ENCODE results near the gene ADGRA1.

DNA sequence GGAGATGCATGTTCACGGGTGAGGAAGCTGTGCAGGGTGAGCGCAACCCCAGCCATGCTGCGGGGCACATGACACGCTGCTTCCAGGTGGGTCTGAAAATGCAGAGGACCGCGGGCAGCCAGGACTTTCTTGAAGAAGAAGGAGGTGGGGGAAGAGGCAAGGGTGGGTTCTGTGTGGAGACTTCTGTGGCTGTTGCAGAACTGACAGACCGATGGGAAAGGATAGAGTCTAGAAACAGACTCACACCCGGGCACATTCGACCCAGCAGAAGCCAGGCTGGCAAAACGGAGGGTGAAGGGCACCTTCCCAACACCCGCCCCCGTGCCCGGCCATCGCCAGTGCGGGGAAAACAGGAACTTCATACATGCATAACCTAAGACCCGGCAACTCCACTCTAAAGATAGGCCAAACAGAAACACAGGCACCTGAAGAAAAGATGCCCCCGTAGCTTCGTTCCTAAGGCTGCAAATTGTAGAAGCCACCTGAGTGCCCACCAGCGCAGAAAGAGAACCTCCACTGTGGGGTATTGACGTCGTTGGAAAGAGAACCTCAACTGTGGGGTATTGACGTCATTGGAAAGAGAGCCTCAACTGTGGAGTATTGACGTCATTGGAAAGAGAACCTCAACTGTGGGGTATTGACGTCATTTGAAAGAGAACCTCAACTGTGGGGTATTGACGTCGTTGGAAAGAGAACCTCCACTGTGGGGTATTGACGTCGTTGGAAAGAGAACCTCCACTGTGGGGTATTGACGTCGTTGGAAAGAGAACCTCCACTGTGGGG, 67.5 kb downstream of the ADGRA1 start:
- TF ChIP-seq, protein P1, sequence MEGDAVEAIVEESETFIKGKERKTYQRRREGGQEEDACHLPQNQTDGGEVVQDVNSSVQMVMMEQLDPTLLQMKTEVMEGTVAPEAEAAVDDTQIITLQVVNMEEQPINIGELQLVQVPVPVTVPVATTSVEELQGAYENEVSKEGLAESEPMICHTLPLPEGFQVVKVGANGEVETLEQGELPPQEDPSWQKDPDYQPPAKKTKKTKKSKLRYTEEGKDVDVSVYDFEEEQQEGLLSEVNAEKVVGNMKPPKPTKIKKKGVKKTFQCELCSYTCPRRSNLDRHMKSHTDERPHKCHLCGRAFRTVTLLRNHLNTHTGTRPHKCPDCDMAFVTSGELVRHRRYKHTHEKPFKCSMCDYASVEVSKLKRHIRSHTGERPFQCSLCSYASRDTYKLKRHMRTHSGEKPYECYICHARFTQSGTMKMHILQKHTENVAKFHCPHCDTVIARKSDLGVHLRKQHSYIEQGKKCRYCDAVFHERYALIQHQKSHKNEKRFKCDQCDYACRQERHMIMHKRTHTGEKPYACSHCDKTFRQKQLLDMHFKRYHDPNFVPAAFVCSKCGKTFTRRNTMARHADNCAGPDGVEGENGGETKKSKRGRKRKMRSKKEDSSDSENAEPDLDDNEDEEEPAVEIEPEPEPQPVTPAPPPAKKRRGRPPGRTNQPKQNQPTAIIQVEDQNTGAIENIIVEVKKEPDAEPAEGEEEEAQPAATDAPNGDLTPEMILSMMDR (conservative IDR thresholded peaks at IDR 0.05; ENCODE audit: low read depth in 2 of 2): no peak
- TF ChIP-seq JUNB (IDR thresholded peaks at IDR 0.05; ENCODE audit: unreplicated experiment): no peak
- no peak for TF ChIP-seq EZH2 (IDR thresholded peaks at IDR 0.05; ENCODE audit: low read depth, unreplicated experiment)
- no peak for TF ChIP-seq EZH2phosphoT487 (IDR thresholded peaks at IDR 0.05; ENCODE audit: unreplicated experiment)
- TF ChIP-seq, protein P2, sequence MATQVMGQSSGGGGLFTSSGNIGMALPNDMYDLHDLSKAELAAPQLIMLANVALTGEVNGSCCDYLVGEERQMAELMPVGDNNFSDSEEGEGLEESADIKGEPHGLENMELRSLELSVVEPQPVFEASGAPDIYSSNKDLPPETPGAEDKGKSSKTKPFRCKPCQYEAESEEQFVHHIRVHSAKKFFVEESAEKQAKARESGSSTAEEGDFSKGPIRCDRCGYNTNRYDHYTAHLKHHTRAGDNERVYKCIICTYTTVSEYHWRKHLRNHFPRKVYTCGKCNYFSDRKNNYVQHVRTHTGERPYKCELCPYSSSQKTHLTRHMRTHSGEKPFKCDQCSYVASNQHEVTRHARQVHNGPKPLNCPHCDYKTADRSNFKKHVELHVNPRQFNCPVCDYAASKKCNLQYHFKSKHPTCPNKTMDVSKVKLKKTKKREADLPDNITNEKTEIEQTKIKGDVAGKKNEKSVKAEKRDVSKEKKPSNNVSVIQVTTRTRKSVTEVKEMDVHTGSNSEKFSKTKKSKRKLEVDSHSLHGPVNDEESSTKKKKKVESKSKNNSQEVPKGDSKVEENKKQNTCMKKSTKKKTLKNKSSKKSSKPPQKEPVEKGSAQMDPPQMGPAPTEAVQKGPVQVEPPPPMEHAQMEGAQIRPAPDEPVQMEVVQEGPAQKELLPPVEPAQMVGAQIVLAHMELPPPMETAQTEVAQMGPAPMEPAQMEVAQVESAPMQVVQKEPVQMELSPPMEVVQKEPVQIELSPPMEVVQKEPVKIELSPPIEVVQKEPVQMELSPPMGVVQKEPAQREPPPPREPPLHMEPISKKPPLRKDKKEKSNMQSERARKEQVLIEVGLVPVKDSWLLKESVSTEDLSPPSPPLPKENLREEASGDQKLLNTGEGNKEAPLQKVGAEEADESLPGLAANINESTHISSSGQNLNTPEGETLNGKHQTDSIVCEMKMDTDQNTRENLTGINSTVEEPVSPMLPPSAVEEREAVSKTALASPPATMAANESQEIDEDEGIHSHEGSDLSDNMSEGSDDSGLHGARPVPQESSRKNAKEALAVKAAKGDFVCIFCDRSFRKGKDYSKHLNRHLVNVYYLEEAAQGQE (IDR thresholded peaks at IDR 0.05; ENCODE audit: unreplicated experiment): no peak
- no peak for TF ChIP-seq POLR2AphosphoS5 (IDR thresholded peaks at IDR 0.05; ENCODE audit: low read depth)
